K562 (cell line): Measurements from ENCODE around the gene RPS23. TPM values are rescaled to one million over a fixed set of nuclear protein-coding genes. Genes with fewer than 3 reads are reported as not detected.

Source experiments
- CHD2 ChIP-seq: IDR thresholded peaks from 2 replicates; pipeline ENCODE4 v1.6.1; 2011; ENCODE audit warnings: low read depth, low read length
- CTBP1 ChIP-seq: fragments of 450-650 bp; IDR thresholded peaks from 2 replicates; pipeline ENCODE4 v1.6.1; 2016; ENCODE audit warnings: borderline replicate concordance
- ESRRB ChIP-seq: fragments of 250-450 bp; sonication (Bioruptor Pico); IDR thresholded peaks from 2 replicates; pipeline ENCODE4 v1.5.0; 2020; ENCODE audit warnings: mild to moderate bottlenecking, moderate library complexity, borderline replicate concordance
- HDAC2 ChIP-seq: fragments of 450-650 bp; IDR thresholded peaks from 2 replicates; pipeline ENCODE4 v1.6.1; 2016; ENCODE audit warnings: mild to moderate bottlenecking
- HNRNPK ChIP-seq: fragments of 200-400 bp; formaldehyde crosslinking; IDR thresholded peaks from one replicate; pipeline ENCODE4 v1.6.1; 2018; ENCODE audit warnings: mild to moderate bottlenecking, low read depth, low read length; ENCODE audit not compliant: poor library complexity, severe bottlenecking
- NR2C1 ChIP-seq, 2 experiments: fragments of 450-650 bp; IDR thresholded peaks; 2 replicates each; pipeline ENCODE4 v1.6.1; 2017; ENCODE audit warnings: mild to moderate bottlenecking in 2 of 2, antibody characterized with exemption in 1 of 2, inconsistent platforms in 1 of 2, missing compliant biosample characterization in 1 of 2, missing genetic modification characterization in 1 of 2
- NR4A1 ChIP-seq, 2 experiments: fragments of 250-450 bp in 1 of 2; fragments of 450-650 bp in 1 of 2; sonication (Bioruptor Pico) in 1 of 2; IDR thresholded peaks; 2 replicates each; pipeline versions ENCODE4 v1.4.0 to v1.6.1; 2016 to 2020; ENCODE audit warnings: mild to moderate bottlenecking in 2 of 2, missing compliant biosample characterization in 1 of 2, missing genetic modification characterization in 1 of 2, moderate library complexity in 1 of 2
- PTBP1 ChIP-seq: fragments of 200-400 bp; formaldehyde crosslinking; IDR thresholded peaks from 2 replicates; pipeline ENCODE4 v1.6.1; 2017; ENCODE audit warnings: low read depth, low read length
- SIN3B ChIP-seq: fragments of 450-650 bp; IDR thresholded peaks from 2 replicates; pipeline ENCODE4 v1.6.1; 2017; ENCODE audit warnings: low read depth, mild to moderate bottlenecking, moderate library complexity
- TCF3 ChIP-seq: sonication (generic); formaldehyde crosslinking; IDR thresholded peaks from 2 replicates; pipeline ENCODE4 v1.4.0; 2020; ENCODE audit warnings: mild to moderate bottlenecking, missing genetic modification reagents
- ZC3H8 ChIP-seq: fragments of 450-650 bp; IDR thresholded peaks from 2 replicates; pipeline ENCODE4 v1.6.1; 2017
- ZFP36 ChIP-seq: fragments of 150-350 bp; IDR thresholded peaks from 2 replicates; pipeline ENCODE4 v1.6.1; 2018; ENCODE audit warnings: low read length, low read depth; ENCODE audit not compliant: partially characterized antibody
- ZNF23 ChIP-seq: fragments of 250-450 bp; sonication (Bioruptor Pico); IDR thresholded peaks from 2 replicates; pipeline ENCODE4 v1.4.0; 2020; ENCODE audit warnings: mild to moderate bottlenecking
- ZNF41 ChIP-seq: fragments of 250-450 bp; sonication (Bioruptor Pico); conservative IDR thresholded peaks from 2 replicates; pipeline ENCODE4 v1.4.0; 2020; ENCODE audit warnings: mild to moderate bottlenecking
- ZNF507 ChIP-seq: conservative IDR thresholded peaks from 2 replicates; pipeline ENCODE4 v1.6.1; 2017; ENCODE audit warnings: missing genetic modification characterization, missing compliant biosample characterization
- ZNF551 ChIP-seq: fragments of 250-450 bp; sonication (Bioruptor Pico); IDR thresholded peaks from 2 replicates; pipeline ENCODE4 v1.5.0; 2021; ENCODE audit warnings: mild to moderate bottlenecking, moderate library complexity
- ZNF75A ChIP-seq: fragments of 450-650 bp; formaldehyde crosslinking; IDR thresholded peaks from 2 replicates; pipeline ENCODE4 v1.4.0; 2020; ENCODE audit warnings: mild to moderate bottlenecking
- ZSCAN32 ChIP-seq: fragments of 450-650 bp; formaldehyde crosslinking; IDR thresholded peaks from 2 replicates; pipeline ENCODE4 v1.4.0; 2020; ENCODE audit warnings: mild to moderate bottlenecking, moderate library complexity
- polyA plus RNA-seq, 8 experiments: library from polyadenylated mRNA; depleted of rRNA in 4 of 8; stranded (reverse) in 5 of 8; unstranded in 3 of 8; fragments of >200 nt; fragmentation: Nextera tagmentation in 2 of 8; fragmentation: Illumina TruSeq in 1 of 8; extraction: Ambion mirVana in 2 of 8; extraction: Trizol in 1 of 8; gene quantifications; 2 replicates each; pipeline versions ENCODE4 v1.2.1 to v1.2.3, GENCODE V29; 2011 to 2014; ENCODE audit warnings: inconsistent platforms in 1 of 8, missing spikeins in 1 of 8
- total RNA-seq, 7 experiments: library from RNA; depleted of rRNA in 6 of 7; stranded (reverse); fragments of >200 nt in 6 of 7; fragmentation: Illumina TruSeq in 2 of 7; extraction: Trizol in 2 of 7; gene quantifications; 2 replicates each; pipeline versions ENCODE4 v1.2.1 to v1.2.3, GENCODE V29; 2011 to 2021; ENCODE audit warnings: low replicate concordance in 1 of 7
- TF ChIP-seq, protein P1 (sequence below): fragments of 250-450 bp; sonication (Bioruptor Pico); IDR thresholded peaks from 2 replicates; pipeline ENCODE4 v1.8.0; 2021; ENCODE audit warnings: moderate library complexity, mild to moderate bottlenecking, inconsistent platforms
- TF ChIP-seq, protein P2 (sequence below): fragments of 450-650 bp; IDR thresholded peaks from 2 replicates; pipeline ENCODE4 v1.6.1; 2016; ENCODE audit warnings: mild to moderate bottlenecking
- TF ChIP-seq, protein P3 (sequence below): sonication (generic); formaldehyde crosslinking; IDR thresholded peaks from 2 replicates; pipeline ENCODE4 v1.8.0; 2023; ENCODE audit warnings: missing genetic modification reagents, mild to moderate bottlenecking, borderline replicate concordance

The RPS23 gene
- total and polyA plus RNA-seq, 9 of the 15 experiments (the other 6 are each of a cell fraction or from before 2014, with no cell fraction given) = 3,252 to 10,689 (median 6,302) TPM

DNA sequence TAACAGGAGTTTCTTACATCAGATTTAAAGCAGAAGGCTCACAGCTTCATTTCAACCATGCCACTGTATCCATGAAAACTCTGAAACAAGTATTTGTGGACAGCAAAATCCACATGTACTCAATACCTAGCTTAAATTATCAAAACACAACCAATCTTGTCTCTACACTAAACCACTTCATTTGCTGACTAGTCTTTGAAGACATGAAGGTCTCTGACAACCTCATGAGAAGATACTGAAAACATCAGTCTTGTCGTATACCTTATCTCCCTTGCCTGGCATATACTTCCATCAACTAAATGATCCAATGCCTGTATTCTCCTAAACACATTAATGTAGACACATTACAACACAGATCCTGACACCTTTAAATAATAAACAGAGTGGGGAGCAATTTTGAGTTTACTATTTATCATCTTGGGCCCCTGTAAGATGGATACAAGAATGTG lies 2.9 kb downstream of the RPS23 start (continued):
- TF ChIP-seq, protein P1, sequence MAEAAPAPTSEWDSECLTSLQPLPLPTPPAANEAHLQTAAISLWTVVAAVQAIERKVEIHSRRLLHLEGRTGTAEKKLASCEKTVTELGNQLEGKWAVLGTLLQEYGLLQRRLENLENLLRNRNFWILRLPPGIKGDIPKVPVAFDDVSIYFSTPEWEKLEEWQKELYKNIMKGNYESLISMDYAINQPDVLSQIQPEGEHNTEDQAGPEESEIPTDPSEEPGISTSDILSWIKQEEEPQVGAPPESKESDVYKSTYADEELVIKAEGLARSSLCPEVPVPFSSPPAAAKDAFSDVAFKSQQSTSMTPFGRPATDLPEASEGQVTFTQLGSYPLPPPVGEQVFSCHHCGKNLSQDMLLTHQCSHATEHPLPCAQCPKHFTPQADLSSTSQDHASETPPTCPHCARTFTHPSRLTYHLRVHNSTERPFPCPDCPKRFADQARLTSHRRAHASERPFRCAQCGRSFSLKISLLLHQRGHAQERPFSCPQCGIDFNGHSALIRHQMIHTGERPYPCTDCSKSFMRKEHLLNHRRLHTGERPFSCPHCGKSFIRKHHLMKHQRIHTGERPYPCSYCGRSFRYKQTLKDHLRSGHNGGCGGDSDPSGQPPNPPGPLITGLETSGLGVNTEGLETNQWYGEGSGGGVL (CRISPR knock-in tag) = no peak
- TF ChIP-seq TCF3 (CRISPR knock-in tag) (no peak), PTBP1 (no peak), HDAC2 (no peak), CHD2 (no peak), ZNF75A (no peak), ZNF41 (CRISPR knock-in tag) (no peak), NR4A1 (CRISPR knock-in tag; IDR thresholded peaks at IDR 0.05) (no peak), NR4A1 (tag; IDR thresholded peaks at IDR 0.05) (no peak), ZC3H8 (no peak), ZFP36 (no peak), HNRNPK (no peak), ZNF551 (peak; percentile 83; the same call in 1 of the 2 replicates), ZNF507 (tag) (no peak), ZNF23 (no peak), ESRRB (CRISPR knock-in tag) (no peak), ZSCAN32 (no peak), CTBP1 (no peak), SIN3B (0 out of 2 replicates have a peak, but pooled peaks have one; percentile 5), NR2C1 (IDR thresholded peaks at IDR 0.05) (no peak), NR2C1 (tag; IDR thresholded peaks at IDR 0.05) (no peak)
- TF ChIP-seq, protein P2, sequence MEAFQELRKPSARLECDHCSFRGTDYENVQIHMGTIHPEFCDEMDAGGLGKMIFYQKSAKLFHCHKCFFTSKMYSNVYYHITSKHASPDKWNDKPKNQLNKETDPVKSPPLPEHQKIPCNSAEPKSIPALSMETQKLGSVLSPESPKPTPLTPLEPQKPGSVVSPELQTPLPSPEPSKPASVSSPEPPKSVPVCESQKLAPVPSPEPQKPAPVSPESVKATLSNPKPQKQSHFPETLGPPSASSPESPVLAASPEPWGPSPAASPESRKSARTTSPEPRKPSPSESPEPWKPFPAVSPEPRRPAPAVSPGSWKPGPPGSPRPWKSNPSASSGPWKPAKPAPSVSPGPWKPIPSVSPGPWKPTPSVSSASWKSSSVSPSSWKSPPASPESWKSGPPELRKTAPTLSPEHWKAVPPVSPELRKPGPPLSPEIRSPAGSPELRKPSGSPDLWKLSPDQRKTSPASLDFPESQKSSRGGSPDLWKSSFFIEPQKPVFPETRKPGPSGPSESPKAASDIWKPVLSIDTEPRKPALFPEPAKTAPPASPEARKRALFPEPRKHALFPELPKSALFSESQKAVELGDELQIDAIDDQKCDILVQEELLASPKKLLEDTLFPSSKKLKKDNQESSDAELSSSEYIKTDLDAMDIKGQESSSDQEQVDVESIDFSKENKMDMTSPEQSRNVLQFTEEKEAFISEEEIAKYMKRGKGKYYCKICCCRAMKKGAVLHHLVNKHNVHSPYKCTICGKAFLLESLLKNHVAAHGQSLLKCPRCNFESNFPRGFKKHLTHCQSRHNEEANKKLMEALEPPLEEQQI = no peak
- TF ChIP-seq, protein P3, sequence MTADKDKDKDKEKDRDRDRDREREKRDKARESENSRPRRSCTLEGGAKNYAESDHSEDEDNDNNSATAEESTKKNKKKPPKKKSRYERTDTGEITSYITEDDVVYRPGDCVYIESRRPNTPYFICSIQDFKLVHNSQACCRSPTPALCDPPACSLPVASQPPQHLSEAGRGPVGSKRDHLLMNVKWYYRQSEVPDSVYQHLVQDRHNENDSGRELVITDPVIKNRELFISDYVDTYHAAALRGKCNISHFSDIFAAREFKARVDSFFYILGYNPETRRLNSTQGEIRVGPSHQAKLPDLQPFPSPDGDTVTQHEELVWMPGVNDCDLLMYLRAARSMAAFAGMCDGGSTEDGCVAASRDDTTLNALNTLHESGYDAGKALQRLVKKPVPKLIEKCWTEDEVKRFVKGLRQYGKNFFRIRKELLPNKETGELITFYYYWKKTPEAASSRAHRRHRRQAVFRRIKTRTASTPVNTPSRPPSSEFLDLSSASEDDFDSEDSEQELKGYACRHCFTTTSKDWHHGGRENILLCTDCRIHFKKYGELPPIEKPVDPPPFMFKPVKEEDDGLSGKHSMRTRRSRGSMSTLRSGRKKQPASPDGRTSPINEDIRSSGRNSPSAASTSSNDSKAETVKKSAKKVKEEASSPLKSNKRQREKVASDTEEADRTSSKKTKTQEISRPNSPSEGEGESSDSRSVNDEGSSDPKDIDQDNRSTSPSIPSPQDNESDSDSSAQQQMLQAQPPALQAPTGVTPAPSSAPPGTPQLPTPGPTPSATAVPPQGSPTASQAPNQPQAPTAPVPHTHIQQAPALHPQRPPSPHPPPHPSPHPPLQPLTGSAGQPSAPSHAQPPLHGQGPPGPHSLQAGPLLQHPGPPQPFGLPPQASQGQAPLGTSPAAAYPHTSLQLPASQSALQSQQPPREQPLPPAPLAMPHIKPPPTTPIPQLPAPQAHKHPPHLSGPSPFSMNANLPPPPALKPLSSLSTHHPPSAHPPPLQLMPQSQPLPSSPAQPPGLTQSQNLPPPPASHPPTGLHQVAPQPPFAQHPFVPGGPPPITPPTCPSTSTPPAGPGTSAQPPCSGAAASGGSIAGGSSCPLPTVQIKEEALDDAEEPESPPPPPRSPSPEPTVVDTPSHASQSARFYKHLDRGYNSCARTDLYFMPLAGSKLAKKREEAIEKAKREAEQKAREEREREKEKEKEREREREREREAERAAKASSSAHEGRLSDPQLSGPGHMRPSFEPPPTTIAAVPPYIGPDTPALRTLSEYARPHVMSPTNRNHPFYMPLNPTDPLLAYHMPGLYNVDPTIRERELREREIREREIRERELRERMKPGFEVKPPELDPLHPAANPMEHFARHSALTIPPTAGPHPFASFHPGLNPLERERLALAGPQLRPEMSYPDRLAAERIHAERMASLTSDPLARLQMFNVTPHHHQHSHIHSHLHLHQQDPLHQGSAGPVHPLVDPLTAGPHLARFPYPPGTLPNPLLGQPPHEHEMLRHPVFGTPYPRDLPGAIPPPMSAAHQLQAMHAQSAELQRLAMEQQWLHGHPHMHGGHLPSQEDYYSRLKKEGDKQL = no peak
